Cardiac muscle cell (in vitro differentiated cells and primary cell): ENCODE results near the gene RILPL1. TPM values are rescaled to one million over a fixed set of nuclear protein-coding genes. Genes with fewer than 3 reads are reported as not detected.
A peak's percentile ranks its signal among the peaks of the same experiment; 100 is the strongest.
"Not testable (repeated sequence)": the region's sequence is repeated elsewhere in the genome, so short reads cannot be mapped to it uniquely, and the experiment has no call there.

ENCODE experiments used
- DNase-seq, 2 donors: peaks; one replicate each; pipeline versions ENCODE4 v3.0.0 to v3.0.0-alpha.2; 2010 to 2017; ENCODE audit warnings: low read depth in 1 of 2, low spot score in 1 of 2
- H3K27ac ChIP-seq: fragments of 200-600 bp; sonication (generic); 2 replicates; pipeline ENCODE4 v1.5.1; 2016
- H3K27me3 ChIP-seq: fragments of 200-600 bp; sonication (generic); 2 replicates; pipeline ENCODE4 v1.6.0; 2016; ENCODE audit warnings: control low read depth
- H3K36me3 ChIP-seq: fragments of 200-600 bp; sonication (generic); 2 replicates; pipeline ENCODE4 v1.5.1; 2016; ENCODE audit warnings: control low read depth
- H3K4me1 ChIP-seq: fragments of 200-600 bp; sonication (generic); 2 replicates; pipeline ENCODE4 v1.8.1; 2017; ENCODE audit warnings: low read depth, mild to moderate bottlenecking, mixed run types
- H3K4me3 ChIP-seq: fragments of 200-600 bp; sonication (generic); 2 replicates; pipeline ENCODE4 v1.5.1; 2016; ENCODE audit warnings: mild to moderate bottlenecking
- H3K9me3 ChIP-seq: fragments of 200-600 bp; sonication (generic); 2 replicates; pipeline ENCODE4 v1.5.1; 2017; ENCODE audit warnings: low read depth, mild to moderate bottlenecking, control low read depth
- polyA plus RNA-seq: library from polyadenylated mRNA; unstranded; fragments of >200 nt; fragmentation: Nextera tagmentation; extraction: Ambion mirVana; gene quantifications from 2 replicates; pipeline ENCODE4 v1.2.1, GENCODE V29; 2016
- total RNA-seq: library from RNA; depleted of rRNA; stranded (reverse); fragments of >200 nt; gene quantifications from 2 replicates; pipeline ENCODE4 v1.2.3, GENCODE V29; 2016
- TF ChIP-seq, protein P1 (sequence below): IDR thresholded peaks from 2 replicates; pipeline ENCODE4 v1.5.1; 2012; ENCODE audit warnings: low read depth, mild to moderate bottlenecking, low read length

The RILPL1 gene
- total and polyA plus RNA-seq, 2 experiments from 2014 or later = 57.8 to 68.4 TPM

DNA sequence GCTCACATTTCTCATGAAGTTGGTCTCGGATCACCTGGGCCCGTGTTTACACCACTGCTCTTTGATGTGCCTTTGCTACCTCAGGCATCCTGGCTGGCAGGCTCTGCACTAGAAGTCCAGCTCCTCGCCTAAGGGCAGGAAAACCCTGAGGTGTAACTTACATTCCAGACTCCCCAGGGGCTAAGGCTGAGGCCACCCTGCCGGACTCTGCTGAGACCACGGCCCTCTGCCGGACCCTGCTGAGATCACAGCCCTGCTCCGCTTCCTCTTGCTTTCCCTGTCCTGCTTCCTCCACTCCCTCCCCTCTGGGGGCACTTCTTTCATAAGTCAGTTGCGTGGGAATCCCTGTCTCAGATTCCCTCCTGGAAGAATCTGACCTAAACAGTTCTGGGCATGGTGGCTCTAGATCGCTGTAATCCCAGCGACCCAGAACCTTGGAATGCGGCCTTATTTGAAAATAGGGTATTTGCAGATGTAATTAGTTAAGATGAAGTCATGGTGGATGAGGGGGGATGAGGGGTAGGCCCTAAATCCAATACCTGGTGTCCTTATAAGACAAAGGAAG, 17.2 kb downstream of the RILPL1 start:
- Histone ChIP-seq H3K9me3 (no peaks in the 10 kb centered on the region), H3K36me3 (peaks cover 26% of the 10 kb centered on the region), H3K27me3 (no peaks in the 10 kb centered on the region), H3K4me1 (peaks cover 16% of the 10 kb centered on the region), H3K27ac (peak overlapping the region; percentile 4), H3K4me3 (no peak overlapping the region)
- TF ChIP-seq, protein P1, sequence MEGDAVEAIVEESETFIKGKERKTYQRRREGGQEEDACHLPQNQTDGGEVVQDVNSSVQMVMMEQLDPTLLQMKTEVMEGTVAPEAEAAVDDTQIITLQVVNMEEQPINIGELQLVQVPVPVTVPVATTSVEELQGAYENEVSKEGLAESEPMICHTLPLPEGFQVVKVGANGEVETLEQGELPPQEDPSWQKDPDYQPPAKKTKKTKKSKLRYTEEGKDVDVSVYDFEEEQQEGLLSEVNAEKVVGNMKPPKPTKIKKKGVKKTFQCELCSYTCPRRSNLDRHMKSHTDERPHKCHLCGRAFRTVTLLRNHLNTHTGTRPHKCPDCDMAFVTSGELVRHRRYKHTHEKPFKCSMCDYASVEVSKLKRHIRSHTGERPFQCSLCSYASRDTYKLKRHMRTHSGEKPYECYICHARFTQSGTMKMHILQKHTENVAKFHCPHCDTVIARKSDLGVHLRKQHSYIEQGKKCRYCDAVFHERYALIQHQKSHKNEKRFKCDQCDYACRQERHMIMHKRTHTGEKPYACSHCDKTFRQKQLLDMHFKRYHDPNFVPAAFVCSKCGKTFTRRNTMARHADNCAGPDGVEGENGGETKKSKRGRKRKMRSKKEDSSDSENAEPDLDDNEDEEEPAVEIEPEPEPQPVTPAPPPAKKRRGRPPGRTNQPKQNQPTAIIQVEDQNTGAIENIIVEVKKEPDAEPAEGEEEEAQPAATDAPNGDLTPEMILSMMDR = no peak
- no peak for DNase-seq

DNA sequence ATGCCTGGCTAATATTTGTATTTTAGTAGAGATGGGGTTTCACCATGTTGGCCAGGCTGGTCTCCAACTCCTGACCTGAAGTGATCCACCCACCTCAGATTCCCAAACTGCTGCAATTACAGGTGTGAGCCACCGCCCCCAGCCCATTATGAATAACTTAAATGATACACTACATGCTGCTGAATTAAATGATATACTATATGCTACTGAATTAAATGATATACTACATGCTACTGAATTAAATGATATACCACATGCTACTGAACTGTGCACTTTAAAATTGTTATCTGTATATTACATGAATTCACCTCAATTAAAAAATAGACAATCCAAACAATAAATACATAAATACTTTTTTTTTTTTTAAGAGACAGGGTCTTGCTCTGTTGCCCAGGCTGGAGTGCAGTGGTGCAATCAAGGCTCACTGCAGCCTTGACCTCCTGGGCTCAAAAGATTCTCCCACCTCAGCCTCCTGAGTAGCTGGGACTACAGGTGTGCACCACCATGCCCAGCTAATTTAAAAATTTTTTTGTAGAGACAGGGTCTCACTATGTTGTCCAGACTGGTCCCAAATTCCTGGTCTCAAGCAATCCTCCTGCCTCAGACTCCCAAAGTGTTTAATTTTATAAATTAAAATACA, 18.8 kb downstream of the RILPL1 start:
- H3K36me3 ChIP-seq = peaks cover 28% of the 10 kb centered on the region
- not testable (repeated sequence) for H3K4me1 ChIP-seq, H3K4me3 ChIP-seq, H3K27me3 ChIP-seq, H3K9me3 ChIP-seq, DNase-seq
- peak overlapping the region; percentile 95 for H3K27ac ChIP-seq

DNA sequence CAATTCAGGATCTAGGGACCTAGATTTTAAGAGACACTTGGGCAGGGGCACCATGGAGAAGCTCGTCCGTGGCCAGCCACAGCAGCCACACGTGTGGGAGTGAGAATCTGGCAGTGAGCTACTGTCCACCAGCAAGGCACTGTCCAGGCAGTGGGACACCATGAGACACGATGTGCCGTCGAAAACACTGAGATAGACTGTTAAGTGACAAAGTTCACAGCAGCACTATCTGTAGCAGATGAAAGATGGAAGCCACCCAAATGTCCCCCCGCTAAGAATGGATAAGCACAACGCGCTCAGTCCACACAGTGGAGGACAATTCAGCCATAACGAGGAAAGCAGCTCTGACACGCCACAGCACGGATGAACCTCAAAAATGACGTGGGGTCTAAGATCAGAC, 19.7 kb downstream of the RILPL1 start:
- Histone ChIP-seq H3K9me3 (no peaks in the 10 kb centered on the region), H3K4me1 (no peaks in the 10 kb centered on the region), H3K36me3 (peaks cover 28% of the 10 kb centered on the region), H3K27ac (peak overlapping the region; percentile 95), H3K4me3 (no peak overlapping the region), H3K27me3 (no peaks in the 10 kb centered on the region)
- DNase-seq = no peak
- TF ChIP-seq, protein P1 = no peak

DNA sequence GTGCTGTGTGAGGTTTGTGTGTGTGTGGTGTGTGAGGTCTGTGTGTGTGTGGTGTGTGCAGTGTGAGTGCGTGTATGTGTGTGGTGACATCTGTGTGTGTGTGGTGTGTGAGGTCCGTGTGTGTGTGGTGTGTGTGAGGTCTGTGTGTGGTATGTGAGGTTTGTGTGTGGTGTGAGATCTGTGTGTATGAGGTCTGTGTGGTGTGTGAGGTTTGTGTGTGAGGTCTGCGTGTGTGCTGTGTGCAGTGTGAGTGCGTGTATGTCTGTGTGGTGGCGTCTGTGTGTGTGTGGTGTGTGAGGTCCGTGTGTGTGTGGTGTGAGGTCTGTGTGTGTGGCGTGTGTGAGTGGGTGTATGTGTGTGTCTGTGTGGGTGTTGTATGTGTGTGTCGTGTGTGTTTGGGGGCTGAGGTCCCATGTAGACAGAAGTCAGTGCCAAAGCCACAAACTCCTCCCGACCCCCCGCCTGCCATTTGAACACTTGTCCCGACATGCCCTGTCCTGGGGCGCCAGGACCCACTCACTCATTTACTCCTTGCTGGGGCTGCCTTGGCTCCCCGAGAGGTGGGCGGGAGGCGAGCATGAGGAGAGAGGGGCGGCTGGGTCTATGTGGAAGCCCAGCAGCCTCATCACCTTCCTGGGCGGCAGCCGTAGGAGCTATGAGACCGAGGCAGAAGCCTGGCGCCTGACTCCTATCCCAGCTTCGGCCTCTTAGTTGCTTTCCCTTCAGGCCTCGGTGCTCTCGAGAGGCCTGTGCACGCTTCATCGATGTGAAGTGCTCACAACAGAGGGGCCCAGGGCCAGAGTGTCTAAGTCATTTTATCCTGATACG, 20.5 kb downstream of the RILPL1 start:
- Histone ChIP-seq H3K36me3 (peaks cover 28% of the 10 kb centered on the region), H3K27ac (peak overlapping the region; percentile 95)
- DNase-seq = peak in 1 of 2 donors; percentile 53

DNA sequence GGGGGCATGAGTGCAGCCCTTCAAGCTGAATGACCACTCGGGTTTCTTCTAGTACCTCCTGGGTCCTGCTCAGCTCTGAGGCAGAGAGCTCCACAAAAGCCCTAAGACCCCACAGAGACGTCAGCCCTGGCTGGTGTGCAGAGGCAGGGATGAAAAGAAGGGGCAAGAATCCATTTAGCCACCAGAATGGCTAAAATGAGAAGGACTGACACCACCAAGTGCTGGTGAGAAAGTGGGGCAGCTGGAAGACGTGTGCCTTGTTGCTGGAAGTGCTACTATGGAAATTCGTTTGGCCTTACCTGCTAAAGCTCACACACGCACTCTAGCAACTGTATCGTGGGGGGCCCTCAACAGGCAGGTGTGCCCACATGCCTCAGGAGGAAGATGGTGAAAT, 26.7 kb downstream of the RILPL1 start:
- Histone ChIP-seq H3K9me3 (no peaks in the 10 kb centered on the region), H3K4me3 (no peak overlapping the region), H3K27me3 (no peaks in the 10 kb centered on the region), H3K27ac (no peak overlapping the region), H3K4me1 (no peaks in the 10 kb centered on the region), H3K36me3 (peaks cover 12% of the 10 kb centered on the region)
- TF ChIP-seq, protein P1 = no peak
- no peak for DNase-seq

More for the DNA sequence above, 20.5 kb downstream of the RILPL1 start:
- no peak overlapping the region for H3K4me3 ChIP-seq
- no peaks in the 10 kb centered on the region for H3K9me3 ChIP-seq
- no peaks in the 10 kb centered on the region for H3K27me3 ChIP-seq
- no peaks in the 10 kb centered on the region for H3K4me1 ChIP-seq
- TF ChIP-seq, protein P1 = no peak
